ENCODE data around the gene EXOSC9. TPM values are rescaled to one million over a fixed set of nuclear protein-coding genes. Genes with fewer than 3 reads are reported as not detected.
"Not testable (repeated sequence)": the region's sequence is repeated elsewhere in the genome, so short reads cannot be mapped to it uniquely, and the experiment has no call there.

EXOSC9 gene
- total RNA-seq (10 to 100 TPM; 11.1 to 16.5 (median 13.0) TPM), polyA plus RNA-seq (19.9 TPM)
- long read RNA-seq, donor 1, transcript EXOSC9-201 (12 exons, 1,481 nt), result major isoform, 17 of 18 reads
- long read RNA-seq, donor 1, partial matches to known transcripts, result 0 of 18 reads
- long read RNA-seq, donor 1, other reads (novel, unspliced or antisense), result 1 of 18 reads
- long read RNA-seq, donor 2, transcript EXOSC9-201 (12 exons, 1,481 nt), result major isoform, 12 of 12 reads
- long read RNA-seq, donor 2, partial matches to known transcripts, result 0 of 12 reads
- long read RNA-seq, donor 2, other reads (novel, unspliced or antisense), result 0 of 12 reads
- long read RNA-seq, donor 3, transcript EXOSC9-201 (12 exons, 1,481 nt), result major isoform, 19 of 25 reads
- long read RNA-seq, donor 3, partial matches to known transcripts, result 3 of 25 reads
- long read RNA-seq, donor 3, other reads (novel, unspliced or antisense), result 2 of 25 reads
- long read RNA-seq, donor 4, transcript EXOSC9-201 (12 exons, 1,481 nt), result major isoform, 5 of 6 reads
- long read RNA-seq, donor 4, partial matches to known transcripts, result 0 of 6 reads
- long read RNA-seq, donor 4, other reads (novel, unspliced or antisense), result 0 of 6 reads

- under 1% methylated on average over 48 of the region's 48 CpGs for WGBS
- ATAC-seq (peak; percentile 96), DNase-seq (peak; percentile 93 to 98 (median 97))
- Histone ChIP-seq H3K4me3 (ENCODE audit: low read length) (peak within 1 kb of the TSS; percentile 90), H3K27ac (ENCODE audit: low read length) (peak within 1 kb of the TSS; percentile 96), H3K4me1 (ENCODE audit: control insufficient read depth, insufficient read depth, low read length) (no peaks in the 10 kb centered on the region), H3K9me3 (ENCODE audit: control insufficient read depth, low read length) (no peaks in the 10 kb centered on the region), H3K27me3 (ENCODE audit: control insufficient read depth, insufficient read depth) (no peaks in the 10 kb centered on the region)
- intact Hi-C loops (cut with DNase I), result no loop called here
These were observed at the start of gene EXOSC9 for GRCh38 chr4:121800961-121801714. EXOSC9 (plus strand) TSS chr4:121801323; CDS start chr4:121801425, 102 bp downstream.

GRCh38 chr4:121752142-121752541 is 49.0 kb upstream of the EXOSC9 start:
- H3K4me3 ChIP-seq (ENCODE audit: low read length); DNase-seq; H3K4me1 ChIP-seq (ENCODE audit: control insufficient read depth, insufficient read depth, low read length); H3K9me3 ChIP-seq (ENCODE audit: control insufficient read depth, low read length); H3K27ac ChIP-seq (ENCODE audit: low read length); ATAC-seq; intact Hi-C loops (cut with DNase I); H3K27me3 ChIP-seq (ENCODE audit: control insufficient read depth, insufficient read depth): not testable (repeated sequence)
- 82% methylated on average over 1 of the region's 1 CpG for WGBS

- DNase-seq (no peak), ATAC-seq (no peak)
- WGBS, result 88% methylated on average over 2 of the region's 2 CpGs
- Histone ChIP-seq H3K27me3 (ENCODE audit: control insufficient read depth, insufficient read depth) (no peaks in the 10 kb centered on the region), H3K9me3 (ENCODE audit: control insufficient read depth, low read length) (no peaks in the 10 kb centered on the region), H3K4me1 (ENCODE audit: control insufficient read depth, insufficient read depth, low read length) (no peaks in the 10 kb centered on the region), H3K4me3 (ENCODE audit: low read length) (no peak overlapping the region), H3K27ac (ENCODE audit: low read length) (no peak overlapping the region)
- intact Hi-C loops (cut with DNase I), result no loop called here
These were observed 42.1 kb upstream of the EXOSC9 start for GRCh38 chr4:121758925-121759568.

- intact Hi-C loops (cut with DNase I), result no loop called here
- H3K4me1 ChIP-seq (ENCODE audit: control insufficient read depth, insufficient read depth, low read length), result no peaks in the 10 kb centered on the region
- DNase-seq (no peak), ATAC-seq (no peak)
- no peaks in the 10 kb centered on the region for H3K27me3 ChIP-seq (ENCODE audit: control insufficient read depth, insufficient read depth)
- WGBS, result 66% methylated on average over 3 of the region's 3 CpGs
- H3K9me3 ChIP-seq (ENCODE audit: control insufficient read depth, low read length), result no peaks in the 10 kb centered on the region
- no peak overlapping the region for H3K27ac ChIP-seq (ENCODE audit: low read length)
- H3K4me3 ChIP-seq (ENCODE audit: low read length), result no peak overlapping the region
These were observed 40.9 kb upstream of the EXOSC9 start for GRCh38 chr4:121760205-121760604.

- DNase-seq, result no peak
- intact Hi-C loops (cut with DNase I), result no loop called here
- H3K4me1 ChIP-seq (ENCODE audit: control insufficient read depth, insufficient read depth, low read length), result no peaks in the 10 kb centered on the region
- H3K4me3 ChIP-seq (ENCODE audit: low read length), result peak overlapping the region; percentile 29
- WGBS, result 21% methylated on average over 14 of the region's 14 CpGs
- no peaks in the 10 kb centered on the region for H3K27me3 ChIP-seq (ENCODE audit: control insufficient read depth, insufficient read depth)
- H3K27ac ChIP-seq (ENCODE audit: low read length), result no peak overlapping the region
- no peak for ATAC-seq
- H3K9me3 ChIP-seq (ENCODE audit: control insufficient read depth, low read length), result no peaks in the 10 kb centered on the region
These were observed 36.8 kb upstream of the EXOSC9 start for GRCh38 chr4:121764303-121764701.

GRCh38 chr4:121764702-121765367 is 36.3 kb upstream of the EXOSC9 start, which contains the start of gene SMIM43:
SMIM43 (minus strand) TSS chr4:121765164; CDS start chr4:121765105, 59 bp downstream.
- intact Hi-C loops (cut with DNase I), result no loop called here
- no peak for DNase-seq
- under 1% methylated on average over 75 of the region's 75 CpGs for WGBS
- Histone ChIP-seq H3K4me1 (ENCODE audit: control insufficient read depth, insufficient read depth, low read length) (no peaks in the 10 kb centered on the region), H3K4me3 (ENCODE audit: low read length) (peak within 1 kb of the TSS; percentile 29), H3K9me3 (ENCODE audit: control insufficient read depth, low read length) (no peaks in the 10 kb centered on the region), H3K27me3 (ENCODE audit: control insufficient read depth, insufficient read depth) (no peaks in the 10 kb centered on the region), H3K27ac (ENCODE audit: low read length) (no peak within 1 kb of the TSS)
- ATAC-seq, result peak in 1 of 2 donors; percentile 26

GRCh38 chr4:121765368-121765705 is 35.8 kb upstream of the EXOSC9 start:
- Histone ChIP-seq H3K27ac (ENCODE audit: low read length) (no peak overlapping the region), H3K4me3 (ENCODE audit: low read length) (peak overlapping the region; percentile 29), H3K27me3 (ENCODE audit: control insufficient read depth, insufficient read depth) (no peaks in the 10 kb centered on the region), H3K9me3 (ENCODE audit: control insufficient read depth, low read length) (no peaks in the 10 kb centered on the region), H3K4me1 (ENCODE audit: control insufficient read depth, insufficient read depth, low read length) (no peaks in the 10 kb centered on the region)
- no peak for ATAC-seq
- WGBS, result 20% methylated on average over 16 of the region's 16 CpGs
- intact Hi-C loops (cut with DNase I), result no loop called here
- no peak for DNase-seq

- WGBS, result 91% methylated on average over 9 of the region's 9 CpGs
- no peak for DNase-seq
- Histone ChIP-seq H3K9me3 (ENCODE audit: control insufficient read depth, low read length) (no peaks in the 10 kb centered on the region), H3K4me3 (ENCODE audit: low read length) (no peak overlapping the region), H3K4me1 (ENCODE audit: control insufficient read depth, insufficient read depth, low read length) (no peaks in the 10 kb centered on the region), H3K27me3 (ENCODE audit: control insufficient read depth, insufficient read depth) (no peaks in the 10 kb centered on the region), H3K27ac (ENCODE audit: low read length) (no peak overlapping the region)
- ATAC-seq, result no peak
- intact Hi-C loops (cut with DNase I), result no loop called here
These were observed 35.1 kb upstream of the EXOSC9 start for GRCh38 chr4:121765971-121766538.

GRCh38 chr4:121767166-121767565 is 34.0 kb upstream of the EXOSC9 start:
- no peaks in the 10 kb centered on the region for H3K27me3 ChIP-seq (ENCODE audit: control insufficient read depth, insufficient read depth)

GRCh38 chr4:121769341-121769740 is 31.8 kb upstream of the EXOSC9 start:
- ATAC-seq (no peak), DNase-seq (no peak)
- peaks cover 2% of the 10 kb centered on the region for H3K4me1 ChIP-seq (ENCODE audit: control insufficient read depth, insufficient read depth, low read length)
- WGBS, result 95% methylated on average over 2 of the region's 2 CpGs
- intact Hi-C loops (cut with DNase I), result no loop called here
- H3K27me3 ChIP-seq (ENCODE audit: control insufficient read depth, insufficient read depth), result no peaks in the 10 kb centered on the region
- no peak overlapping the region for H3K4me3 ChIP-seq (ENCODE audit: low read length)
- no peak overlapping the region for H3K27ac ChIP-seq (ENCODE audit: low read length)
- no peaks in the 10 kb centered on the region for H3K9me3 ChIP-seq (ENCODE audit: control insufficient read depth, low read length)

More at GRCh38 chr4:121767166-121767565, 34.0 kb upstream of the EXOSC9 start:
- H3K27ac ChIP-seq (ENCODE audit: low read length), result no peak overlapping the region
- no peak overlapping the region for H3K4me3 ChIP-seq (ENCODE audit: low read length)
- intact Hi-C loops (cut with DNase I), result no loop called here
- no peaks in the 10 kb centered on the region for H3K9me3 ChIP-seq (ENCODE audit: control insufficient read depth, low read length)
- H3K4me1 ChIP-seq (ENCODE audit: control insufficient read depth, insufficient read depth, low read length), result no peaks in the 10 kb centered on the region
- ATAC-seq, result no peak
- WGBS, result 92% methylated on average over 4 of the region's 4 CpGs
- no peak for DNase-seq

All from right cardiac atrium (tissue), 5 donors.